H1 (cell line): ENCODE results near the gene ARAP2. TPM values are rescaled to one million over a fixed set of nuclear protein-coding genes. Genes with fewer than 3 reads are reported as not detected.

Experiments used
- ATF2 ChIP-seq: IDR thresholded peaks from 2 replicates; pipeline ENCODE4 v1.6.1; 2012; ENCODE audit warnings: low read length, inconsistent platforms
- BACH1 ChIP-seq: IDR thresholded peaks from 2 replicates; pipeline ENCODE4 v1.6.1; 2012; ENCODE audit warnings: low read length, improper control_type of control experiment
- CHD7 ChIP-seq: fragments of 300-600 bp; sonication (generic); IDR thresholded peaks from 2 replicates; pipeline ENCODE4 v1.7.1; 2012; ENCODE audit warnings: low read length, moderate library complexity, mild to moderate bottlenecking, inconsistent platforms; ENCODE audit not compliant: insufficient replicate concordance
- NANOG ChIP-seq: IDR thresholded peaks from 2 replicates; pipeline ENCODE4 v1.6.1; 2011; ENCODE audit warnings: low read length, low read depth, mild to moderate bottlenecking, inconsistent platforms; ENCODE audit not compliant: insufficient read depth, poor library complexity, severe bottlenecking
- POLR2A ChIP-seq, 2 experiments: IDR thresholded peaks; 1 replicate in 1 of 2; 2 replicates in 1 of 2; pipeline ENCODE4 v1.6.1; 2011; ENCODE audit warnings: low read depth in 2 of 2, low read length in 2 of 2, mild to moderate bottlenecking in 2 of 2; ENCODE audit errors: control extremely low read depth in 1 of 2
- SUZ12 ChIP-seq: fragments of 200-600 bp; sonication (generic); IDR thresholded peaks from 2 replicates; pipeline ENCODE4 v1.6.1; 2012; ENCODE audit warnings: mild to moderate bottlenecking, inconsistent platforms, low read length, moderate library complexity, mixed read lengths
- TEAD4 ChIP-seq: IDR thresholded peaks from 2 replicates; pipeline ENCODE4 v1.6.1; 2012; ENCODE audit warnings: low read depth, low read length, inconsistent platforms, mixed read lengths
- polyA plus RNA-seq, 7 experiments: library from polyadenylated mRNA; depleted of rRNA in 3 of 7; stranded (reverse) in 5 of 7; unstranded in 2 of 7; fragments of >200 nt in 5 of 7; fragments of 200-250 nt in 2 of 7; gene quantifications; 1 replicate in 5 of 7; 2 replicates in 1 of 7; 4 replicates in 1 of 7; pipeline versions ENCODE4 v1.2.1 to v1.2.3, GENCODE V29; 2011 to 2013; ENCODE audit warnings: missing spikeins in 2 of 7, mixed read lengths in 2 of 7
- total RNA-seq: library from RNA; stranded (reverse); fragmentation: NEBNext Ultra II Directional; extraction: Animal tissue kit (Norgen Biotek cat#: 25700); gene quantifications from 2 replicates; pipeline ENCODE4 v1.2.1, GENCODE V29; 2021

Gene ARAP2
- total and polyA plus RNA-seq, 2 of the 8 experiments (the other 6 are each of a cell fraction or from before 2014, with no cell fraction given), result 0.15 to 2.3 TPM

GRCh38 chr4:36230534-36230933 is 13.8 kb downstream of the ARAP2 start (continued):
- TF ChIP-seq CHD7 (no peak), SUZ12 (no peak), TEAD4 (no peak), ATF2 (no peak), BACH1 (no peak), POLR2A (IDR thresholded peaks at IDR 0.05; ENCODE audit: control extremely low read depth in 1 of 2, low read depth in 2 of 2, low read length in 2 of 2) (no peak), NANOG (no peak)
